ENCODE results near the gene TWF2.
"Not testable (repeated sequence)": the region's sequence is repeated elsewhere in the genome, so short reads cannot be mapped to it uniquely, and the experiment has no call there.

The TWF2 gene

DNA sequence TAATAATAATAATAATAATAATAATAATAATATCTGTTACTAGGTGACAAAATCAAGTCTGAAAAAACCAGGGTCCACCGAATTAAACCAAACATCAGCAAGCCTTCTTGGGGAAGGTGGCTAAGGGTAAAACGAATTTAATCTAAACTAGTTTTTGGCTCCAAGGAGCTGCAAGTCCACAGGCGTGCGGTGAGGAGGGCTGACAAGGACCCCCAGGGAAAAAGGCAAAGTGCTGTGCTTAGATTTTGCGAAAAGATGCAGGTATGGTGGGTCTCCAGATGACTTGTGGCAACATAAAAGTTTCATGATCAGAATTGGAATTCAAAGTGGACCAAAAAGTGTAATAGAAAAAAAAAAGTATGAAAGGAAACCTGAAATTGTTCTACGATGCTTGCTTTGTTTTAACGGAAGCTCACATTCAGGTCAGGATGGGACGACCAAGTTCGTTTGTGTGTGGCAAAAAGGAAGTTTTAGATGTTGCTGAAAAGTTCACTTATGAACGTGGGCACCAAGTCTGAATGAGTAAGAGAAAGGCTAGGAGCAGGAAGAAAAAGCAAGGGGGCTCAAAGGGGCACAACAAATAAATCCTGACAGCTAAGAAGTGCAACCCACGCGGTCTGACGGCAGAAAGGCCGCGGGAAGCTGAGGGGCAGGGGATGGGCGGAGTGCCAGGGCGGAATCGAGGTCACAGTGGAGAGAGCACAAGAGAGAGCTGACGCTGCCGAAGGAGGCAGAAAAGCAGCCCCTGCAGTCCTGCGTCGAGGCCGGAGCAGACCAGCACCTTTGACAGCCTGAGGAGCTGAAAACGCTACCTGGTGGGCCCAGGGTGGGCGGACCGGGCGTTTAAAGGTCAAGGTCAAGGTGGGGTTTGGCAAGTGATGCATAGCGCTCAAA, 38.4 kb upstream of the TWF2 start:
- H3K27me3 ChIP-seq (ENCODE audit: low read depth, low read length): no peaks in the 10 kb centered on the region
- no peaks in the 10 kb centered on the region for H3K9me3 ChIP-seq (ENCODE audit: control insufficient read depth in 1 of 2, low read length in 2 of 2)
- peaks cover 0 to 2% of the 10 kb centered on the region in 2 donors for H3K36me3 ChIP-seq (ENCODE audit: control insufficient read depth in 1 of 2, insufficient read depth in 2 of 2, low read length in 2 of 2)
- peaks cover 3 to 43% of the 10 kb centered on the region in 2 donors for H3K4me1 ChIP-seq (ENCODE audit: control insufficient read depth in 1 of 2, insufficient read depth in 2 of 2, low read length in 2 of 2)
- peak overlapping the region; percentile 89 for H3K27ac ChIP-seq (ENCODE audit: low read length)
- peak overlapping the region; percentile 90 to 95 for H3K4me3 ChIP-seq (ENCODE audit: low read depth in 1 of 2, low read length in 2 of 2)

DNA sequence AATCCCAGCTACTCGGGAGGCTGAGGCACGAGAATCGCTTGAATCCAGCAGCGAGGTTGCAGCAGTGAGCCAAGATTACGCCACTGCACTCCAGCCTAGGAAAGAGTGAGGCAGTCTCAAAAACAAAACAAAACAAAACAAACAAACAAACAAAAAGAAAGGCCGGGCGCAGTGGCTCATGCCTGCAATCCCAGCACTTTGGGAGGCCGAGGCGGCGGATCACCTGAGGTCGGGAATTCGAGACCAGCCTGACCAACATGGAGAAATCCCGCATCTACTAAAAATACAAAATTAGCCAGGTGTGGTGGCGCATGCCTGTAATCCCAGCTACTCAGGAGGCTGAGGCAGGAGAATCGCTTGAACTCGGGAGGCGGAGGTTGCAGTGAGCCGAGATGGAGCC, 35.8 kb upstream of the TWF2 start:
- H3K9me3 ChIP-seq (ENCODE audit: control insufficient read depth in 1 of 2, low read length in 2 of 2); H3K27me3 ChIP-seq (ENCODE audit: low read depth, low read length); H3K36me3 ChIP-seq (ENCODE audit: control insufficient read depth in 1 of 2, insufficient read depth in 2 of 2, low read length in 2 of 2); H3K4me3 ChIP-seq (ENCODE audit: low read depth in 1 of 2, low read length in 2 of 2): not testable (repeated sequence)
- Histone ChIP-seq H3K4me1 (ENCODE audit: control insufficient read depth in 1 of 2, insufficient read depth in 2 of 2, low read length in 2 of 2) (peaks cover 17 to 68% of the 10 kb centered on the region in 2 donors), H3K27ac (ENCODE audit: low read length) (peak overlapping the region; percentile 58)

DNA sequence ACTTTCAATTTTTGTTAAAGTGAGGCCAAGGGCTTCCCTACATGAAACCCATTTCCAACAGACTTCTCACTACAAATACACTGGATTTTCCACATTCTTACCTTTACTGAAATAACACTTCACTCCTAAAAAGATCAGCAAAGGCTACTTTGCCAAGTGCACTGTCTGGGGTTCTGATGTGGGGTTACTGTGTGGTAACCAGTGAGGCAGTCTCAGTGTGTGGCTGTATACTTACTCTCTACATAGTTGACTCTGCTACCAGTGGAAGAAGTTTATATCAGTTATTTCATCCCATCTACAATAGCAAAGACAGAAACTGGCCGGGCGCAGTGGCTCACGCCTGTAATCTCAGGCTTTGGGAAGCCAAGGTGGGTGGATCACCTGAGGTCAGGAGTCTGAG, 33.9 kb upstream of the TWF2 start:
- H3K4me3 ChIP-seq (ENCODE audit: low read depth in 1 of 2, low read length in 2 of 2): no peak overlapping the region
- H3K4me1 ChIP-seq (ENCODE audit: control insufficient read depth in 1 of 2, insufficient read depth in 2 of 2, low read length in 2 of 2): peaks cover 17 to 76% of the 10 kb centered on the region in 2 donors
- H3K27ac ChIP-seq (ENCODE audit: low read length): no peak overlapping the region
- H3K9me3 ChIP-seq (ENCODE audit: control insufficient read depth in 1 of 2, low read length in 2 of 2): no peaks in the 10 kb centered on the region
- peaks cover 8 to 10% of the 10 kb centered on the region in 2 donors for H3K36me3 ChIP-seq (ENCODE audit: control insufficient read depth in 1 of 2, insufficient read depth in 2 of 2, low read length in 2 of 2)
- H3K27me3 ChIP-seq (ENCODE audit: low read depth, low read length): no peaks in the 10 kb centered on the region

DNA sequence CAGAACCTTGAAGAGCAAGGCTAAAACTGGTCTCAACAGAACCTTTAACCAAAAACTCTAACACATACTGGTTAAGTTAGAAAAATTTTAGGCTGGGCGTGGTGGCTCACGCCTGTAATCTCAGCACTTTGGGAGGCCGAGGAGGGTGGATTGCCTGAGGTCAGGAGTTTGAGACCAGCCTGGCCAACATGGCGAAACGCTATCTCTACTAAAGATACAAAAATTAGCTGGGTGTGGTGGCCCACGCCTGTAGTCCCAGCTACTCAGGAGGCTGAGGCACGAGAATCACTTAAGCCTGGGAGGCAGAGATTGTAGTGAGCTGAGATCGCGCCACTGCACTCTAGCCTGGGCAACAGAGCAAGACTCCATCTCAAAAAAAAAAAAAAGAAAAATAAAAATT, 33.2 kb upstream of the TWF2 start:
- H3K36me3 ChIP-seq (ENCODE audit: control insufficient read depth in 1 of 2, insufficient read depth in 2 of 2, low read length in 2 of 2): peaks cover 11 to 16% of the 10 kb centered on the region in 2 donors
- peak overlapping the region; percentile 11 for H3K27ac ChIP-seq (ENCODE audit: low read length)
- H3K4me3 ChIP-seq (ENCODE audit: low read depth in 1 of 2, low read length in 2 of 2): not testable (repeated sequence)

DNA sequence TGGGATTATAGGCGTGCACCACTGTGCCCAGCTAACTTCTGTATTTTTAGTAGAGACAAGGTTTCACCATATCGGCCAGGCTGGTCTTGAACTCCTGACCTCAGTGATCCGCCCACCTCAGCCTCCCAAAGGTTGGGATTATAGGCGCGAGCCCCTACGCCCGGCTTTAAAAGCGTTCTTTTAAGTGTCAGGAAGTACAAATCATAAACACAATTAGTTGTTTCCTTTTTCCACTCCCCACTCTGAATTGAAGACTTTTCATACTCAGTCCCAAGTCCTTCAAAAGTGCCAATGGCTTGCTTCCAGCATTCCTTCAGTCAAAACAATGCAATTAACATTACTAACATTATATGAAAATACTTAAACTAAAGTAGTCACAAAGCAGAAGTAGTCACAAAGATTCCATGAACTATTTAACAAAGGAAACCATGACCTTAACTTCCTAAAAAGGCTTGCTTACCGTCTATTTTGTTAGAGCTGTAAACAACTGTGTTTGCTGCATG, 31.3 kb upstream of the TWF2 start:
- H3K27me3 ChIP-seq (ENCODE audit: low read depth, low read length): no peaks in the 10 kb centered on the region
- peak overlapping the region in 1 of 2 donors; percentile 12 for H3K4me3 ChIP-seq (ENCODE audit: low read depth in 1 of 2, low read length in 2 of 2)
- peaks cover 29 to 30% of the 10 kb centered on the region in 2 donors for H3K36me3 ChIP-seq (ENCODE audit: control insufficient read depth in 1 of 2, insufficient read depth in 2 of 2, low read length in 2 of 2)
- H3K4me1 ChIP-seq (ENCODE audit: control insufficient read depth in 1 of 2, insufficient read depth in 2 of 2, low read length in 2 of 2): peaks cover 17 to 62% of the 10 kb centered on the region in 2 donors
- peak overlapping the region; percentile 32 for H3K27ac ChIP-seq (ENCODE audit: low read length)
- no peaks in the 10 kb centered on the region for H3K9me3 ChIP-seq (ENCODE audit: control insufficient read depth in 1 of 2, low read length in 2 of 2)

More for the DNA sequence above, 33.2 kb upstream of the TWF2 start:
- H3K4me1 ChIP-seq (ENCODE audit: control insufficient read depth in 1 of 2, insufficient read depth in 2 of 2, low read length in 2 of 2): peaks cover 17 to 76% of the 10 kb centered on the region in 2 donors
- not testable (repeated sequence) for H3K27me3 ChIP-seq (ENCODE audit: low read depth, low read length); H3K9me3 ChIP-seq (ENCODE audit: control insufficient read depth in 1 of 2, low read length in 2 of 2)

DNA sequence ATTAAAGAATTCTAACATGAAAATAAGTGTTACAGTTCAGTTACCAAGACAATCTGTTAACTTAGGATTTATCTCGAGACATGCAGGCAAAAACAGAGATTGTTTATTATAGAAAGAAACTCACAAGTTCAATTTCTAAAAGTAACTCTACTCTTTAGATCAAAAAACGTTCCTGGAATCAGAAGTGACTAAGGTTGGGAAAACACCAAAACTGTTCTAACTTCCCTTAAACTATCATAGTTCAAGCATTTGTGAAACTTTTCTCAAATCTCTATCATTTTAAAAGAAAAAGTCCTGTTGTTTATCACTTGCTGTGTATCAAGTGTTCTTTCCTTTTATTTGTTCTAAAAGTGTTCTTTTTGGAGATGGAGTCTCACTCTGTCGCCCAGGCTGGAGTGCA, 30.8 kb upstream of the TWF2 start:
- H3K36me3 ChIP-seq (ENCODE audit: control insufficient read depth in 1 of 2, insufficient read depth in 2 of 2, low read length in 2 of 2): peaks cover 29 to 30% of the 10 kb centered on the region in 2 donors
- no peaks in the 10 kb centered on the region for H3K9me3 ChIP-seq (ENCODE audit: control insufficient read depth in 1 of 2, low read length in 2 of 2)
- no peak overlapping the region for H3K4me3 ChIP-seq (ENCODE audit: low read depth in 1 of 2, low read length in 2 of 2)
- H3K27me3 ChIP-seq (ENCODE audit: low read depth, low read length): no peaks in the 10 kb centered on the region
- peak overlapping the region; percentile 32 for H3K27ac ChIP-seq (ENCODE audit: low read length)
- peaks cover 14 to 57% of the 10 kb centered on the region in 2 donors for H3K4me1 ChIP-seq (ENCODE audit: control insufficient read depth in 1 of 2, insufficient read depth in 2 of 2, low read length in 2 of 2)

DNA sequence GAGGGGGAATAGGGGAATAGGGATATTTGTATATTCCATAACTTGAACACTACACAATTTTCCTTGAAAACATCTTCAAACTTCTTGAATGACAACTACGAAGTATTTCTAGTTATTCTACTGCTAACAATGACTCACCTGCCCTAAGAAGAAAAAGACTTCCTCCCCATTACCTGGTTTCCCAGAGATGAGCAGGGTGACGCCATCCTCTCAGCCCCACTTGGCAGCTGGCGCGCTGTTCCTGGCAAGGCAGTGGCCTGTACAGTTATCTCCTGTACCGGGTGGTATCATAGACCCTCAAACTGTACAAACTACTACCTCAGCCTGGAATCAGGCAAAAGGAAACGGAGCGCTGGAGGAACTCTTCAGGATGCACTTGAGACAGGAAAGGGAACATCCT, 29.1 kb upstream of the TWF2 start:
- Histone ChIP-seq H3K27me3 (ENCODE audit: low read depth, low read length) (no peaks in the 10 kb centered on the region), H3K4me3 (ENCODE audit: low read depth in 1 of 2, low read length in 2 of 2) (no peak overlapping the region), H3K9me3 (ENCODE audit: control insufficient read depth in 1 of 2, low read length in 2 of 2) (no peaks in the 10 kb centered on the region), H3K4me1 (ENCODE audit: control insufficient read depth in 1 of 2, insufficient read depth in 2 of 2, low read length in 2 of 2) (peaks cover 14 to 41% of the 10 kb centered on the region in 2 donors), H3K36me3 (ENCODE audit: control insufficient read depth in 1 of 2, insufficient read depth in 2 of 2, low read length in 2 of 2) (peaks cover 37 to 47% of the 10 kb centered on the region in 2 donors), H3K27ac (ENCODE audit: low read length) (no peak overlapping the region)

DNA sequence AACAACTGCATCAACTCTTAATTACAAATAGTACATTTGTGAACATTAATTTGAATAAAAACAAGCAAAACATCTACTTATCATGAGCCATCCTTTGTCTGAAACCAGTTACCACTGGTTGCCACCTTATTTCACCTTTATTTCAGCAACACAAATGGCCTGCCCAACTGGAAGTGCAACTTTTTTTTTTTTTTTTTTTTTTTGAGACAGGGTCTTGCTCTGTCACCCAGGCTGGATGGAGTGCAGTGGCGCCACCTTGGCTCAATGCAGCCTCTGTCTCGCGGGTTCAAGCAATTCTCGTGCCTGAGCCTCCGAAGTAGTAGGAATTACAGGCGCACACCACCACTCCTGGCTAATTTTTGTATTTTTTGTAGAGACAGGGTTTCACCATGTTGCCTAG, 26.4 kb upstream of the TWF2 start:
- no peaks in the 10 kb centered on the region for H3K27me3 ChIP-seq (ENCODE audit: low read depth, low read length)
- no peak overlapping the region for H3K27ac ChIP-seq (ENCODE audit: low read length)
- H3K4me3 ChIP-seq (ENCODE audit: low read depth in 1 of 2, low read length in 2 of 2): no peak overlapping the region
- peaks cover 60 to 70% of the 10 kb centered on the region in 2 donors for H3K36me3 ChIP-seq (ENCODE audit: control insufficient read depth in 1 of 2, insufficient read depth in 2 of 2, low read length in 2 of 2)
- H3K9me3 ChIP-seq (ENCODE audit: control insufficient read depth in 1 of 2, low read length in 2 of 2): no peaks in the 10 kb centered on the region
- H3K4me1 ChIP-seq (ENCODE audit: control insufficient read depth in 1 of 2, insufficient read depth in 2 of 2, low read length in 2 of 2): peaks cover 0 to 19% of the 10 kb centered on the region in 2 donors

DNA sequence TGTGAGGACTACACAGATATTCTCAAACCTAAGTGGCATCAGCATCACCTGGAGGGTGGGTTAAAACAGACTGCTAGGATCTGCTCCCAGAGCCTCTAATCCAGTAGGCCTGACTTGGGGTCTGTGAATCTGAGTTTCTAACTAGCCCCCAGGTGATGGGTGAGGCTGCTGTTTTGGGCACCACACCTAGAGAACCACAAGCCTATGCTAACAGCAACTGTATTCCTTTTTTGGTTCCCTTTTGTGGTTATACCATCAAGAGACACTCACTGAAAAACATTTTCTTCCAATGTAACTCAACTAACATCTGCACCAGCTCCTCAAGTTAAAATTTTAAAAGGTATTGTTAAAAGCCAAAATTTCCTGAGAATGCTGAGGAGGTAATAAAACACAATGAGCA, 23.5 kb upstream of the TWF2 start:
- peaks cover 74 to 88% of the 10 kb centered on the region in 2 donors for H3K36me3 ChIP-seq (ENCODE audit: control insufficient read depth in 1 of 2, insufficient read depth in 2 of 2, low read length in 2 of 2)
- no peaks in the 10 kb centered on the region for H3K27me3 ChIP-seq (ENCODE audit: low read depth, low read length)
- H3K27ac ChIP-seq (ENCODE audit: low read length): no peak overlapping the region
- H3K4me1 ChIP-seq (ENCODE audit: control insufficient read depth in 1 of 2, insufficient read depth in 2 of 2, low read length in 2 of 2): peaks cover 0 to 3% of the 10 kb centered on the region in 2 donors
- H3K4me3 ChIP-seq (ENCODE audit: low read depth in 1 of 2, low read length in 2 of 2): no peak overlapping the region
- no peaks in the 10 kb centered on the region for H3K9me3 ChIP-seq (ENCODE audit: control insufficient read depth in 1 of 2, low read length in 2 of 2)

DNA sequence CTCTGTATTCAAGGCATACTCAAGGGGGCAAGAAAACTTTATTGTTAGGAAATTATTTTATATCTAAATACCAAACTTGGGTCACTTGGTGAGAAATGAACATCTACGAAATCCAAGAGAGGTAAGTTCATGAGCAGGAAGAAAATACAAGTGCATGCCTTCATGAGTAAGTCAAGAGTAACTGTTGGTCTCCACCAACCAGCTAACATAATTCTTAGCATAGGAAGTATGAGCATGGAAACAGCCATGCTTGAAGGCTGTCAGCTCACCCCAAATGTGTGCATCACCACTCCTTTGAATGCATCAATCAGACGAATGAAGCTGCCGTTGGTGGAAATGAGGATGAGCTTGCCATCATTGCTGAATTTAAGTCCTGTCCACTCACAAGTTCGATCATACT, 20.5 kb upstream of the TWF2 start:
- Histone ChIP-seq H3K4me1 (ENCODE audit: control insufficient read depth in 1 of 2, insufficient read depth in 2 of 2, low read length in 2 of 2) (peaks cover 0 to 13% of the 10 kb centered on the region in 2 donors), H3K27me3 (ENCODE audit: low read depth, low read length) (no peaks in the 10 kb centered on the region), H3K36me3 (ENCODE audit: control insufficient read depth in 1 of 2, insufficient read depth in 2 of 2, low read length in 2 of 2) (peaks cover 78 to 89% of the 10 kb centered on the region in 2 donors), H3K9me3 (ENCODE audit: control insufficient read depth in 1 of 2, low read length in 2 of 2) (no peaks in the 10 kb centered on the region), H3K27ac (ENCODE audit: low read length) (no peak overlapping the region), H3K4me3 (ENCODE audit: low read depth in 1 of 2, low read length in 2 of 2) (no peak overlapping the region)

DNA sequence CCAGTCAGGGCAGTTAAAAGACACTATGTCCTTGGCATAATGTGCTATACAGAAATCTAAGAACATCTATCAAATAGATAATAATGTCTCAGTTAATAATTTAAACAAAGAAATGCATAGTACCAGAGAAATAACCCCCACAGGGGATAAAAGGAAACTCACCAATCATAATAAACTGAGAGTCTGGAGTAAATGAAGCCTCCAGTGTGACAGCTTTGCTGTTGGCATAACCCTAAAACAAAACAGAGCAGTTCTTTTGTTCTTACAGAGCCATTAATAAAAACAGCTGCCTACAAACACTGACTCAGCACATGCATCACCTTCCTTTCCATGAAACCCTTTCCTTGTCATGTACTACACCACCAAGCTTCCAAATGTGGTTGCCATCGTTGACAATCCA, 20.1 kb upstream of the TWF2 start:
- Histone ChIP-seq H3K9me3 (ENCODE audit: control insufficient read depth in 1 of 2, low read length in 2 of 2) (no peaks in the 10 kb centered on the region), H3K36me3 (ENCODE audit: control insufficient read depth in 1 of 2, insufficient read depth in 2 of 2, low read length in 2 of 2) (peaks cover 78 to 86% of the 10 kb centered on the region in 2 donors), H3K4me3 (ENCODE audit: low read depth in 1 of 2, low read length in 2 of 2) (no peak overlapping the region), H3K4me1 (ENCODE audit: control insufficient read depth in 1 of 2, insufficient read depth in 2 of 2, low read length in 2 of 2) (peaks cover 0 to 13% of the 10 kb centered on the region in 2 donors), H3K27ac (ENCODE audit: low read length) (no peak overlapping the region), H3K27me3 (ENCODE audit: low read depth, low read length) (no peaks in the 10 kb centered on the region)
